NCI-H345 (cell line): Measurements from ENCODE around the gene PPRC1.
"Not testable (repeated sequence)": the region's sequence is repeated elsewhere in the genome, so short reads cannot be mapped to it uniquely, and the experiment has no call there.

Experiments
- DNase-seq: peaks from one replicate; lab custom pipeline; 2025; lab: John Stamatoyannopoulos, UW

Gene PPRC1

DNA sequence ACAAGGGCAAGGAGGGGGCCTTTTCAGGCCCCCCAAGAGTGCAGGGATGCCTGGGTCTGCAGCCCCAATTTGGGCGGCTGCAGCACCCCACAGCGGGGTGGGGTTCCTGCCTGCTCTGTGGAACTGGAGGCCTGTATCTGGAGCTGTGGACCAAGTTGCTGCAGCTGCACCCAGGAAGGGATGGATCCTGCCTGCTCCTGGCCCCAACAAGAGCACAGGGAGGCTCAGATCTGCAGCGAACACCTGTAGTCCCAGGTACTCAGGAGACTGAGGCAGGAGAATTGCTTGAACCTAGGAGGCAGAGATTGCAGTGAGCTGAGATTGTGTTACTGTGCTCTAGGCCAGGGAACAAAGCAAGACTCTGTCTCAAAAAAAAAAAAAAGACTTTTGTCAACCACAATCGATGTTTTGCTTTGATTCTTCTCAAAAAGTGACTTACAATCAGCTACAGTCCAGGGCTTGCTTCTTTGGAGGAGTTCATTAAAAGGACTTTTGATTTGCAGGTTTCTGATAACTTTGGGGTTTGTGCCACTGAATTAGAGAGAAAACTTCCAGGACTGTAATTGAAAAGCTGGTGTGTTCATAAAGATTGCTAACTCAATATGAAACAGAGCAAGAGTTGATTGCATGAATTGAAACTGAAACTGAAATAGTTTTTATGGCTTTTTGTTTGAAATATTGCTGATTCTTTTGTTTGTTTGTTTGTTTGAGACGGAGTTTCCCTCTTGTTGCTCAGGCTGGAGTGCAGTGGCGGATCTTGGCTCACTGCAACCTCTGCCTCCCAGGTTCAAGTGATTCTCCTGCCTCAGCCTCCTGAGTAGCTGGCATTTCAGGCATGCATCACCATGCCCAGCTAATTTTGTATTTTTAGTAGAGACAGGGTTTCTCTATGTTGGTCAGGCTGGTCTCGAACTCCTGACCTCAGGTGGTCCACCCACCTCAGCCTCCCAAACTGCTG lies 56.4 kb downstream of the PPRC1 start:
- not testable (repeated sequence) for DNase-seq

DNA sequence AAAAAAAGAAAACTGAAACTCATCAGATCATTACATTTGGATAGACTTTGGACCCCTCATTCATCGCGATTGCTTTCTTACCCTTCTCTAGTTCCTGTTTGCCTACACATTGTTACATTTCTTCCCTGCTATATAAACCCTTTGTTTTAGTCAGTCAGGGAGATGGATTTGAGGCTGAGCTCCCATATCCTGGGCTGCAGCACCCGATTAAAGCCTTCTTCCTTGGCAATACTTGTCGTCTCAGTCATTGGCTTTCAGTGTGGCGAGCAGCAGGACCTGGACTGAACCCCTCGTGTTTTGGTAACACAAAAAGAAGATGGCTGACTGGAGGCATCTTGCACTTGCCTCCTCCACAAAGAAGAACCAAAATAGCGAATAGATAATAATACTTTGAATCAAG lies 59.1 kb downstream of the PPRC1 start:
- DNase-seq = no peak

DNA sequence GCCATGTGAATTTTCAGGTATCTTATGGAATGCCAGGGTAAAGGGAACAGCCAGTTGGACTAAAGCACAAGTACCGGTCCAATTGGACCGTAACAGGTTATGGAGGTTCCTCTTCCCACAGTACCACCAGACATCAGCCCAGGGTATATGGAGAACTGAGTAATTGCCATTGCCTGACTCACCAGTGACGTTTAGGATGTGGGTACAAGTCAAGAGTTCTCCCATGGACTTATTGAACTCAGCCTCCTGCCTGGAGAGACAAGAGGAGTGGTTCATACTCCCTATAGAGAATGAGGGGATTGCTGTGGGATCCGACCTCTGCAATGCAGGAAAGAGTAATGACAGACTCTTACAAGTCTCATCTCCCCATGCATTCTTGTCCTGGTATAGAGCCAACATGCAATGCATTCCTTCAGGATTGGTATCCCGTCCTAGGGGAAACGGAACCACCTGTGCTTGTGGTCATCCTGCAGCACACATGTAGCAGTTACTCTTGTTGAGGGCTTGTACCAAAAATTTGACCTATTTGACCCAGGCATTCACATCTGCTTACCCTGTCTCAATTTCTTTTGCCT lies 62.5 kb downstream of the PPRC1 start:
- no peak for DNase-seq

DNA sequence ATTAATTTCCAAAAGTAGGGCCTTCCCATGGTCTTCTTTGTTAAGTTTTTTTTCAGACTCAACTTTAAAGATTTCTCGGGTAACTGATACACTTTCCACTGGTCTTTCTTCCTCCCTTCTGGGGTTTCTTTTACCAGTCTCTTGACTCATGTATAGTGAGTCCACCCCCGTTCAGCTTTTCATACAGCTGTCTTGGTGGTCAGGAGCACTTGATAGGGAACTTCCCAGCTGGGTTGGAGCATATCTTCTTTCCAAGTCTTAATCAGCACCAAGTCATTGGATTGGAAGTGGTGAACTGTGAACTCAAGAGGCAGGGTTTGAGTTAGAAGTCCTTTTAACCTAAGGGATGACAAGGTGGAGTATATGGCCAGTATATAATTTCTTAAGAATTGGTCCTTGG lies 64.1 kb downstream of the PPRC1 start:
- no peak for DNase-seq

DNA sequence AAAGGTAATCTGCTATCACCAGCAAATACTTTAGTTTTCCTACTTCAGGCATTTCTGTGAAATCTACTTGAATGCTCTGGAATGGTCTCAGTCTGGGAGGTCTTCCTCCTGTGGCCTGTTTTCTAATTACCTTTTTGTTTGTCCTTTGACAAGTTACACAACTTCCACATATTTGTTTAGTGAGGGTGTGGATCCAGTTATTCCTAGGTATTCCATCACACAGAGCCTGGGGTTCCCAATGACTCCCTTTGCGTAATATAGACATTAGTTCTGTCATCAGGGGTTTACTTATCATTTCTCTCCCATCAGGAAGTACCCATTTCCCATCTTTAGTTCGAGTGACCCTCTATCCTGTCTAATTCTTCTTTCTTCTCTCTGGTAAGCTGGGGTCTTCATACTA lies 65.2 kb downstream of the PPRC1 start:
- DNase-seq = no peak
